C1 segment of cervical spinal cord (tissue), 14 donors: ENCODE measurements around the gene TRMU.

Experiments
- DNase-seq, 14 donors: peaks; one replicate each; lab custom pipeline; 2025; lab: John Stamatoyannopoulos, UW

TRMU gene

DNA sequence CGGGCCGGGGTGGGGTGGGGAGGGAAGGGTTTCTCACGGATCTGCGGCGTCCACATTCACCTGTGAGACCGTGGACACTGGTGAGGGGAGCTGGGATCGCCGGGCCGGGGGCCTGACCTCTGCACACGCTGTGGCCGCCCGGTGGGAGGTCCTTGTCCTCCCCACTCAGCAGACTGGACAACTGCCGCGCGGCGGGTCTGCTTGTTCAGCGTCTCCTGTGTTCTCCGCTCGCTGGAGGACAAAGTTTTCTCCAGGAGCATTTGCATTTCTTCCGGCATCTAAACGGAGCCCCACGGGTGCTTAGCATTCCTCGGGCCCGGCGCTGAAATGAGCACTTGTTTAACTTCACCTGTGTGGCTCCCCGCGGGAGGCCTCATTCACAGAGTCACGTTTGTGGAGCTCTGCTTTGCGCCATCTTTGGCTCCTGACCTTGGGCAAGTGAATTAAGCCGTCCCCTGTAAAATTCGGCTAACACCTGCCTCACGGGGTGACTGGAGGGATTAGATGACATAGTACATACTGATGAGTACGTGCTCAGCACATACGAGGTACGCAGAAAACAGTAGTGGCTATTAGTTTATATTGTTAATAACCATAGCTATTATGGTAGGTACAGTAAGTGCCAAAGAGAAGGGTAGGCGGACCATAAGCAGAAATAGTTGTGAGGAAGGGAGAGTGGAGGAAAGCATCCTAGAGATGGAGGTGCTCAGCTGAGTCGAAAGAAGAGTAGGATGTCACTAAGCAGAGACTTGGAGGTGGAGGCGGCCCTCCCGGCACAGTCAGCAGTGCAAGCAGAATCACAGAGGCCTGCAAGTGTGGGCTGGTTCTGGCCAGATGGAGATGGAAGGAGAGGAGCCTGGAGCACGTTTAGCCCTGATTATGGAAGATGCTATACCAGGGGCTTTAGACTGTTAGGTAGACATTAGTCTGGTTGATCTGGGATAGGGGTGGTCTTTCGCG, 885 bp downstream of the TRMU start:
- DNase-seq = peak in 3 of 14 donors; percentile 4 to 42 (median 20)

DNA sequence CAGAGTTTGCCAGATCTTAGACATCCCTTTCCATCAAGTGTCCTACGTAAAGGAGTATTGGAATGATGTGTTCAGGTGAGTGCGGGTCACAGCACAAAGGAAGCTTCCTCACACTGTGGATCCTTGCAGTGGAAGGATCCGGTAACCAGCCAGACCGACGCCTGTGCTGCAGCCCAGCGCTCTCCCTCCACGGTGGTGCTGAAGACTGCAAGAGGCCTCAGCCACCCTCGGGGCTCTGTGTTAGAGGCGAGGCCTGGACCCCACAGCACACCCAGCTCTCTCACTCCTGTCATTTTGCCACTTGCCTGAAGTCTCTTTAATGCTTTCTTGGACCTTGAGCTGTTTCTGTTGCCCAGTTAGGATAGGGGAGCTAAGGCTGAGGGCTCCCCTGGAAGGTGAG, 2.4 kb downstream of the TRMU start:
- DNase-seq = no peak

DNA sequence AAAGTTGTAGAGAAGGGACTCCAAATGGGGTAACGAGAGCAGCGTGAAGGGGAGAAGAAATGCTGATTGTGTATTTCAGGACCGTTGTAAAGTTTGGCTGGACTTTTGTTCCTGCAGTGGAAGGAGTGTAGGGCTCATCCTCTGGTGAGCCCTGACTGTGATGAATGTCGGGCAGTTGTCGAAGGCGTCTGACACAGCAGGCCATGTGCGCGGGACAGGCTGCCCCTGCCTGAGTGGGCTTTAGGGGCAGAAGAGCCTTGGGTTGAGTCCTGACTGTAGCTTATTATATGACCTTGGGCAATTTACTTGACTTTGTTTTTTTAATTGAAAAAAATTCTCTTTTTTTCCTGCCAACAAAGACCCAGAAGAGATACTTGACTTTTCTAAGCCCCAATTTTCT, 3.1 kb downstream of the TRMU start:
- DNase-seq = no peak

DNA sequence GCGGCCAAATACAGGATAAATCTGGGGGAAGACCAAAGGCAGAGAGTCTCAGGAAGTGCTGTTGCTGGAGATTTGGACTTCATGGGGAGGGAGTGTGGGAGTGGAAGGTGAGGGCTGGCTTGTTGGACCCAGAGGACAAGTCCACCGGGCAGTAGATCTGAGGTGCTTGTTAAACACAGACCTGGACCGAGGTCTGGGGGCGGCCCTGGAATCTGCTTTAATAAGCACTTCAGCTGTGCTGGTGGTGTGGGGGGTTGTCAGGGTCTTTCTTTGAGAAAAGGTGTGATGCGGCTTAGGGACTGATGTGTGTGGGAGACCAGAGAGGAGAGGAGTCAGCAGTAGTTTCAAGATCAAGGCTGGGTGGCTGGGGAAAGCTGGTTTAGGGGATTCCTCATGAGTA, 4.4 kb downstream of the TRMU start:
- DNase-seq = no peak

DNA sequence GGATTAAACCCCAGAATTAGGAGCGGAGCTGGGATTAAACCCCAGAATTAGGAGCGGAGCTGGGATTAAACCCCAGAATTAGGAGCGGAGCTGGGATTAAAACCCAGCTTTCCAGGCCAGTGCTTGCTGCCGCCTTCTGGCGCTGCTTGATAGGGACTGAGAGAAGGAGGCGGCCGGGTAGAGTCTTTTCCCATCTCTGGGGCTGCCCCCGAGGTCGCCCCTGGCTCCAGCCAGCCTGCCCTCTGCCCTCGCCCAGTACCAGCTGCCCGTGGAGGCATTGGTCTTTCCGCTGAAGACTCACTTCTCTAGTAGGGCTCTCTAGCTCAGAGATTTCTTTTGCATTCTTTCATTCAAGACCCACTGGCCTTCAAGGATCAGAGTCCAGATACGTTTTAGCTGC, 5.2 kb downstream of the TRMU start:
- DNase-seq = no peak

DNA sequence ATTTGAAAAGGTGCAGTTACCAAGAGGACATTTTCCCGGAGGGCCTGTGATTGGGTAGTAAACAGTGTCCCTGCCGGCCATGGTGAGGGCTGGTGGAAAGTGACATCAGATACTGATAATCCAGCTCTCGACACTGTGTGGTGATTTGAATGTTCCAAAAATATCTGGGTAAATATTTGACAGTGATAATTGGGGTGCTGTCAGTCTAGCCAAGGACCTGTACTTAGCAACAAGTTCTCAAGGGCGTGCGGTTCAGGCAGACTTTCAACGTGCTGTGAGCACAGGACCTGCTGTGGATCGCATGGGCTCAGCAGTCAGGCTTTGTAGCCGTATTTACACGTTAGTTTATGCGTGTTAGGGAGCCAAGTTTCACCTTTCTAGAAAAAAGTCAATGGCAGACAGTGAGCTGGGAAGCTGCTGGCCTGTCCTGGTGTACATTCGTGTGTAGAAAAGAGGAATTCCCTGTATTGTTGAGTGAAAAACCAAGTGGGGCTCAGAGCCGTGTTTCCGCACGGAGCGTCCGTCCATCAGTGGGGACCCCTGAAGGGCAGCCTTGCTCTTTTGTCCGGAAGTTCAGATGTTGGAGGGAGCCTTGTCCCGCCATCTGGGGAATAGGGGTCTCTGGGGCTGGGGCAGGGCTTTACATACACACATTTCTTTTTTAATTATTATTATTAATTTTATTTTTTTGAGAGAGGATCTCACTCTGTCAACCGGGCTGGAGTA, 11.3 kb downstream of the TRMU start:
- DNase-seq = no peak

DNA sequence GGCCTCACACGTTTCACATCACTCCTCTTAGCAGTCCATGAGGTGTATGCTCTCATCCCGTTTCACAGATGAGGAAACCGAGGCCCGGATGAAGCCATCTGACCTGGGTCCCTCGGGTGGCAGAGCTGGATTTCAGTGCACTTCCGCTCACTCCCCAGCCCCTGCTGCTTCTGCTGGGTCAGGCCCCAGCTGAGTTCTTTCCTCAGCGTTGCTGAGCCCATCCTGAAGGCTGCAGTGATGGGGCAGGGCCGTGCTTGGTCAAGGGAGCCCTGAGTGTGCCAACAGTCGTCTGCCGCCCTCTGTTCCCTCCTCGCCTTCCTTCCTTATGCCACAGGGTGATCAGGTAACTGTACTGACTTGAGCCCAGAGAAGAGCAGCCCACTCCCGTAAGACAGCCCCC, 12.1 kb downstream of the TRMU start:
- no peak for DNase-seq

DNA sequence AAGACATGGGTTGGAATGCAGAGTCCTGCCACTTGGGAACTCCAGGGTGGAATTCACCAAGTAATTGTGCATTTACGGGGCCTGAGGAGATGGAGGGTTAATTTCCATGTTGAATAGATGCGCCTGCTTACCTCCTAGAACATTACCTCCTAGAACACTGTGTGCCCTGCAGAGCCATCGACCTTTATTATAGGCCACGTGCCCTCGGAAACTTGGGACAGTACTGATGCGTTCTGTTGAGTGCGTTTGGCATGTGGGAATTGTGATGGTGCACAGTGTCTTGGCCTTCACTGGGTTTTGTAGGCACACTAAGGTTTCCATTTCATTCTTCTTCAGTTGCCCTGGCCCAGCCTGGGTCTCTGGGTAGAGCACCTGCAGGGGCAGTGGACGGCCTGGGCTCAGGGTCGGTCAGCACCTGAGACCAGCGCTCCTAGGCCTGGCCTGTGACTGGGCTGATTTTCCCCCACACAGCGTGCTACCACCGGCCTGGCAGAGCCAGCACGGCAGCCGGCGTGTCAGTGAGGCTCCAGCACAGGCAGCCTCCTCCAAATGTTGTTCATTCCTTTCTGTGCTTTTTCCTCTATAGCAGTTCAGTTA, 12.7 kb downstream of the TRMU start:
- no peak for DNase-seq

DNA sequence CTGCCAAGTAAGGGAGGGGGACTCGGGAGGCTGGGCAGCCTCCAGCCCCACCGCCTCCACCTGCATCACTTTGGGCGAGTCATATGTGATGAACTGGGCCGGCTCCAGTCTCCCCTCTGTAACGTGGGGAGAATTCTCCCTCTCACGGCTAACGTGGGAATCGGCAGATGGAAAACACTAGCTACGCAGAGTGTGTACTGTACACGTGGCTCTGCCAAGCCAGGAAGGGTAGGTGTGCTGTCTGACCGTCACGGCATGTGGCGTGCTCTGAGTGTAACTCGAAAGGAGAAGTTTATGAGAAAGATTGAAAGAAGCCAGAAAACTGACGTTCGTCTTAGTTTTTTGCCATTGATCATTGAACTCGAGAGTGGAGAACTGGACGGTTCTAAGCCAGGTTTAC, 13.7 kb downstream of the TRMU start:
- no peak for DNase-seq

DNA sequence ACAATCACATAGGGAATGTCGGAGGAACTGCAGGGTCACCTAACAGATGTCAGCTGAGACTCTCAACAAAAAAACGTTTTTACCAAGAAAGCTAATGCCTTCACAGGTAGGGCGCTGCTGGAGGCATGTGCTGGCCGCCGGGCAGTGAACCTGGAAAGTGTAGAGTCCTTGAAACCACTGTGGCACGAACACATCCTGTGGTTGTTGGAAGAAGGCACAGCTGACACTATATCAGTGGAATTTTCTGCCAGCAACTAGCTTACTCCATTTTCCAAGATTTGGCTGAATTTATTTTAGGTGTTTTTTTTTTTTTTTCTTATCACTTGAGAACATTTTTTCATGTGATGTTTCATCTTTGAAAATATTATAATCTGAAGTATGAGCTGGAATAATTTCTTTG, 14.2 kb downstream of the TRMU start:
- DNase-seq = no peak

DNA sequence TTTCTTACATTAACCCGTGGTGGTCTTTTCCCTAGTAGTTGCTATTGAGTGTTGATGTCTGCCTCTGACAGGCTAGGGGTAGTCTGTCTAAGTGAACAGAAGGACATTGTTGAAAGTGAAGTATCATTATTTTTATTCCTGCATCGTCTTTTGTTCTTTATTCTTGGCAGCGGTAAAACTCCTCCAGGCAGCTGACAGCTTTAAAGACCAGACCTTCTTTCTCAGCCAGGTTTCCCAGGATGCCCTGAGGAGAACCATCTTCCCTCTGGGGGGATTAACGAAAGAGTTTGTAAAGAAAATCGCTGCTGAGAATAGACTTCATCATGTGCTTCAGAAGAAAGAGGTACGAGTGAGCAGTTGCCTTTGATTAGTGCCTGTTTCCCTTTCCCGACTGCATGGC, 14.6 kb downstream of the TRMU start:
- DNase-seq = no peak

DNA sequence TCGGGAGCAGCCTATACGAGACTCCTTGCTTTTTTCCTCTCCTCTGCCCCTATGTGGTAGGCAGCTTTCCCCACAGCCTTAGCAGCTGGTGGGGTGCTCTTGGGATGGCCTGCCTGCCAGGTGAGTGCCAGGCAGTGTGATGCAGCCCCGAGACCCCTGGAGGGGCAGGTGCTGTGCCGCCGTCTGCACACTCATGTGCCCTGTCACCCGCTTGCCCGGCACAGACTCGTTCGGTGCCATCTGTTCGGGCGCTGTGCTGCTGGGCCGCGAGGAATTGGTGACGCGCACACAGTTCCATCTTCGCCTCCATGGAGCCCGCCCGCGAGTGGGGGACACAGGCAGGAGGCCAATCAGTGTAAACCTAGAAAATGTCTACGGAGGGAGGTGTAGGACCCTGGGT, 15.1 kb downstream of the TRMU start:
- DNase-seq = no peak

DNA sequence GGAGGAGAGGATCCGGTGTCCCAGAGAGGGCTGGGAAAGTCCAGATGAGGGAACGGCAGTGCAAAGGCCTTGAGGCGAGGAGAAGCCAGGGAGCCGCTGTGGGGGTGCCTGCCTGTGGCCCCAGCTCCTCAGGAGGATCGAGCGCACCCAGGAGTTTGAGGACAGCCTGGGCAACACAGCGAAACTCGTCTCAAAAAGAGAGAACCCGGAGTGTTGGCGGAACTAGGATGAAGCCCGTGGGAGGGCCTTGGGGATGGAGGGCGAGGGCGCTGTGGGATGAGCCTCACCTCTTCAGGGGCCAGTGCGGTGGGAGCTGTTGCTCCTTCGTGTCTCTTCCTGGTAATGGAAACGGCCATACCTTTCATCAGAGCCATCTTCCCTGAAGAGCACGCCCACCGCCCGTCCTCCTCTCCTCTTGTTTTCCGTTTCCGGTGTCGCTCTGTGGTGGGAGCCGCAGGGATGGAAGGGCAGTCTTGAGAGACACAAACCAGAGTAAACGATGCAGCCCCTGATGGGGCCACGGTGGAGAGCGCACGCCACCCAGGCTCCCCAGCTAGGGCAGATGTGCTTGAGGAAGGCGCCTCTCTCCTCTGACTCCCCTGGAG, 15.7 kb downstream of the TRMU start:
- DNase-seq = no peak

DNA sequence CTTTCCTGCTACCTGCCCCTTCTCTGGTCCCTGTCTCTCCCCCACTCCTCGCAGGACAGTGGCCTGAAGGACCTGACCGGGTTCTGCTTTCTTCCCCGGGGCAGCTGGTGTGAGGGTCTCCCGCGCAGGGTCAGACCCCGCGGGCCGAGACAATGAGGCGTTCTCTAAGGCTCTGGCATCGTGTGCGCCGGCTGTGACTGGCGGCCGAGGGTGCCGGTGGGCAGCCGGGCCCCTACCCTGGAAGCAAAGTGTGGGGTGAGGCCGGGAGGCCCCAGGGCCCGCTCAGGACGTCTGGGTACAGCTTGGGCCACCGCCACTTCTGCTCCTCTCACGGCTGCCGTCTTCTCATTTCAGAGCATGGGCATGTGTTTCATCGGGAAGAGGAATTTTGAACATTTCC, 16.3 kb downstream of the TRMU start:
- DNase-seq = no peak

DNA sequence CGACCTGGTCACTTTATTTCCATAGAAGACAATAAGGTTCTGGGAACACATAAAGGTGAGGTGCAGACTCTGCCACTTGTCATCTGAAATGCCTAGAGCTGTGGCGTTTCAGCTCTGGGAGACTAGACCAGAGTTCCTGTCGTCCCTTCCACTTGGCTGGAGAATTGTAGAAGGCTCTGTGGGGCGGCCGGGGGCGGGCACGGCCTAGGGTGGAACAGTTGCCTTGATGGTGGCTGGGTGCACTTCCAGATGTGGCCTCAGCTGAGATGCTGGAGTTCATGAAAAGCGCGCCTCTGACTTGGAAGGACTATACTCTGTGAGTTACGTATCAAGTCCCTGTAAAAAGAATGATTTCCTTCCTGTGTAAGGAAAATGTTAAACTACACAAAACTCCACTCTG, 16.8 kb downstream of the TRMU start:
- no peak for DNase-seq

DNA sequence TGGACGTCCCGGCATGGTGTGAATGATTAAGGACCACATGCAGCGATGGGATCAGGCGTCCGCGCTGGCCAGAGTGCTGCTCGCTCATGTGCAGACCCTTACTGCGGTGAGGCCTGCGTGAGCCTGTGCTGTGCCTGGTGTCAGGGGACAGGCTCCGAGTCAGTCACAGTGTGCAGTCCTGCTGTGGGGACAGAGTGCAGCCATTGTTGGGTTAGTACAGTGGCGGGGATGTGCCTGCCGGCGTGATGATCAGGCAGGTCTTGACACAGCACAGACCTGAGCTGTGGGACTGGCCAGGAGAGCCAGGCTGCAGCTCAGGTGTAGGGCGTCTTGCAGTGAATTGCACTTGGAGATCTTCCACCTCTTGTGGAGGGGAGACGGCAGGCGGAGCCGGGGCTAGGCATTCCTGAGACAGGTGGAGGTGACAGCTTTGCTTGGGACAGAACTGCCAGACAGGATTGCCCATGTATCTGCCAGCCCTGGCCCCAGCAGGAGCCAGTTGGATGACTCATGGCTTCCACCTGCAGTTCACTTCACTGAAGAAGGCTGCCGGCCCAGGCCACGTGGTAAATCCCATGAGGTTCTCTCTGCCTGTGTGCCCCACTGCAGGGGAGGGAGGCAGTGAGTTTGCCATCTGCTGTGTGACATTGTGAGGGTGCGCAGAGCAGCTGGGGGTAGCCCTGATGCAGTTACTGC, 17.3 kb downstream of the TRMU start:
- peak in 2 of 14 donors; percentile 46 to 88 for DNase-seq

DNA sequence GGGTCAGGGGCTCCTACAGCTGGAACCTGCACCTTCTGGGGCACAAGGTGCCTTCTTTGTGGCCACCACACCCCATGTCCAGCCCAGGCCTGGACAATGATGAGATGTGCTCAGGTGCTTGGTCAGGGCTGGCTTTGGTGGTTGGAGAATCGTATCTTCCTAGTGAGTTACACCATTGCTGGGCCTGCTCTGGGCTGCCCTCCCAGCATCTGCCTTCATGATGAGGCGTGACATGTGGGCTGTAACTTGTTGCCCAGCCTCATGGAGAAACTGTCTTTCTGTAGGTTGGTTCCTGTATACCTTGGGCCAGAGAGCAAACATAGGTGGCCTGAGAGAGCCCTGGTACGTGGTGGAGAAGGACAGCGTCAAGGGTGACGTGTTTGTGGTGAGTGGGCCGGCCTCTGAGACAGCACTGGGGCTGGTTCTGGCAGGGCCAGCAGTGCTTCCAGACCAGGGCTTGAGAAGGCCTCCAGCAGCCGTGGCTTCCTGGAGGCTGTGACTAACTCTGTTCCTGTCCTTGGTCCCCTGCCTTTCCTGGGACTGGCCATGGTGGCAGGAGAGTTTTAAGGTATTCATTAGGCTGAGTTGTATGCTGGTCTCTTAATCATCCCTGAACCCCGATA, 18.1 kb downstream of the TRMU start:
- DNase-seq = no peak

DNA sequence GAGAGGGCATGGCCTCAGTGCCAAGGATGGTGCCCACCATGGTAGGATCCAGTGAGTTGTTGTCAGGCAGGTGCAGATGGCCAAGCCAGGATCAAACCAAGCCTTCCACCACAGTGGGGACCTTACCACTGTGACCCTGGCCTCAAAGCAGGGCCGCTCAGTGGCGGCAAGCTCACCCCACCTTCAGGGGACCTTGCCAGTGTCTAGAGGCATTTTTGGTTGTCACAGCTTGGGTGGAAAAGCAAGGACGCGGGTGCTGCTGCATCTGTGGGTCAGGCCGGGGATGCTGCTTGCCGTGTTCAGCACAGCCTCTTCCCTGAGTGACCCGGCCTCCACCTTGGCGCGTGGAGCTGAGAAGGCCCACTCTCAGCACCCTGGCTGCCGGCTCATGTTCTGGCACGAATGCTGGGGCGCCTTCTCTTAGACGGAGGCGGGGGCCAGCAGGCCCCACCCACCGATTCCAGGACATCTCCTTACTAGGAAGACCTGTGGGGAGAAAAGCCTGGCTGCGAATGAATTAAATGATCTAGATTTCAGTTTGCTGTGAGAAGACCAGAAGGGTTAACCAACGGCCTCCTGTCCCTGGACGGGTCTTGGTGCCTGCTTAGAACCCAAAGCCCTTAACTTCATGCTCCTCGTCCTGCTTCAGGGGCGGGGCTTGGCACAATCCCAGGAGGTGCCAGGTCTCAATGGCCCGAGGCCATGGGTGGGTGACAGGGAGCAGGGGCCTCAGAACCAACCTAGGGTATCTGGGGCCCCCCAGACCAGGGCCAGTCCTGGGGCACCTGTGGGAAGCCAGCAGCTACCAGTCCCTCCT, 18.9 kb downstream of the TRMU start:
- DNase-seq = no peak

DNA sequence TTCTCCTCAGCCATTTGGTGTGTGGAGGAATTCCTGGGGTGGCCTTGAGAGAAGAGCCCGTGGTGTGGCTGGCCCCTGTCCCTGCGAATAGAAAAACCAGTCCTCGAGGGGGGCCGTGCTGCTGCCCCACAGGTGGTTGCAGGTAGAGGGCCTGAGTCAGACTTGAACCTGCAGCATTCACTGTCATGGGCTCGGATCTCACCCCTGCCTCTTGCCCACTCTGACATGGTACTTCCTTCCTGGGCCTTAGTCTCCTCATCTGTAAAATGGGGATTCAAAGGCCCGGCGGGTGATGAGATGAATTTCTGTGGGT, 19.4 kb downstream of the TRMU start:
- DNase-seq = no peak

DNA sequence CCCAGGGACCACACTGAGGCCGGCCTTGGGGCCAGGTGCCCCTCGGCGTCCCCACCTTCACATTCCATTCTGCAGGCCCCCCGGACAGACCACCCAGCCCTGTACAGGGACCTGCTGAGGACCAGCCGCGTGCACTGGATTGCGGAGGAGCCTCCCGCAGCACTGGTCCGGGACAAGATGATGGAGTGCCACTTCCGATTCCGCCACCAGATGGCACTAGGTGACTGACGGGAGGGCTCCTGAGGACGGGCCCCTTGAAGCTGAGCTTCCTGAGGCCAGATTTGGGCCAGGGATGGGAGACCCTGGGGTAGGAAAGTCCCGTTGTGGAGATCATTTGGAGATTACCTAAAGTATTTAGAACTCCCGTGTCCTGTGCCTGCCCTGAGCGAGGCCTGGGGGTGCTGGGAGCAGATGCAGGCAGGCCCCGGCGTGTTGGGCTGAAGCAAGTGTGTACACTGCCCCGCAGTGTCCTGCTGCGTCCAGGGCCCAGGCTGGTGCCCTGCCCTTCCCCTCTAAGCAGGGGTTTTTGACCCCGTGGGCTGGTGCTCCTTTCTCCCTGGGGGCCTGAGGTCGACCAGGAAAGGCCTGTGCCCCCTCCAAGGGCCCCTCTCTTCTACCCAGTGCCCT, 20.0 kb downstream of the TRMU start:
- DNase-seq = peak in 7 of 14 donors; percentile 14 to 42 (median 18)
